Naive thymus-derived CD8-positive, alpha-beta T cell (primary cell): Measurements from ENCODE around the gene WDTC1. TPM values are rescaled to one million over a fixed set of nuclear protein-coding genes. Genes with fewer than 3 reads are reported as not detected.
A peak's percentile ranks its signal among the peaks of the same experiment; 100 is the strongest.
"Not testable (repeated sequence)": the region's sequence is repeated elsewhere in the genome, so short reads cannot be mapped to it uniquely, and the experiment has no call there.

Source experiments
- ATAC-seq, 2 donors: fragments of 150-1000 bp; cut with Tn5 transposase in 1 of 2; sonication (Bioruptor Pico), chemical (Tn5 transposase) in 1 of 2; 1 replicate in 1 of 2; 2 replicates in 1 of 2; pipeline ENCODE4 v1.10.0; 2021; ENCODE audit warnings: mild to moderate bottlenecking in 2 of 2, moderate library complexity in 2 of 2
- POLR2A ChIA-PET: fragments of 350-600 bp; sonication (Branson Sonifier 250); formaldehyde crosslinking; loops from one replicate; lab custom pipeline; 2021; ENCODE audit warnings: antibody characterized with exemption; lab: Charles Lee
- DNase-seq, 10 donors: peaks; one replicate each; pipeline versions ENCODE4 v3.0.0 to v3.0.0-alpha.2; 2020 to 2022
- H3K27ac Mint-ChIP-seq, 10 donors: one replicate each; pipeline ENCODE4 v1.8.0; 2020 to 2022; ENCODE audit warnings: mild to moderate bottlenecking in 10 of 10, mixed read lengths in 10 of 10, moderate library complexity in 4 of 10, inconsistent platforms in 1 of 10
- H3K27me3 Mint-ChIP-seq, 5 donors: one replicate each; pipeline ENCODE4 v1.8.0; 2021 to 2022; ENCODE audit warnings: mixed read lengths in 5 of 5
- H3K36me3 Mint-ChIP-seq, 3 donors: one replicate each; pipeline ENCODE4 v1.8.0; 2020 to 2022; ENCODE audit warnings: mixed read lengths in 3 of 3, mild to moderate bottlenecking in 2 of 3, inconsistent platforms in 1 of 3
- H3K4me1 Mint-ChIP-seq, 4 donors: one replicate each; pipeline ENCODE4 v1.8.0; 2021 to 2022; ENCODE audit warnings: mixed read lengths in 4 of 4
- H3K4me3 Mint-ChIP-seq, 10 donors: one replicate each; pipeline ENCODE4 v1.8.0; 2020 to 2022; ENCODE audit warnings: mild to moderate bottlenecking in 10 of 10, mixed read lengths in 10 of 10, moderate library complexity in 6 of 10, inconsistent platforms in 1 of 10
- H3K9me3 Mint-ChIP-seq, 9 donors: one replicate each; pipeline ENCODE4 v1.8.0; 2020 to 2022; ENCODE audit warnings: mixed read lengths in 9 of 9, mild to moderate bottlenecking in 3 of 9, inconsistent platforms in 1 of 9, moderate library complexity in 1 of 9
- polyA plus RNA-seq, 3 donors: library from polyadenylated mRNA; unstranded; fragments of 300-500 nt; fragmentation: Illumina TruSeq; gene quantifications; one replicate each; pipeline ENCODE4 v1.2.3, GENCODE V29; 2021
- total RNA-seq, 8 experiments: library from RNA in 2 of 8; stranded (reverse) in 2 of 8; gene quantifications; one replicate each; pipeline ENCODE4 v1.2.3 and lab custom pipeline; 2021 to 2026

The WDTC1 gene
- total and polyA plus RNA-seq, 5 experiments from 2014 or later = 4.0 to 58.2 (median 5.8) TPM

DNA sequence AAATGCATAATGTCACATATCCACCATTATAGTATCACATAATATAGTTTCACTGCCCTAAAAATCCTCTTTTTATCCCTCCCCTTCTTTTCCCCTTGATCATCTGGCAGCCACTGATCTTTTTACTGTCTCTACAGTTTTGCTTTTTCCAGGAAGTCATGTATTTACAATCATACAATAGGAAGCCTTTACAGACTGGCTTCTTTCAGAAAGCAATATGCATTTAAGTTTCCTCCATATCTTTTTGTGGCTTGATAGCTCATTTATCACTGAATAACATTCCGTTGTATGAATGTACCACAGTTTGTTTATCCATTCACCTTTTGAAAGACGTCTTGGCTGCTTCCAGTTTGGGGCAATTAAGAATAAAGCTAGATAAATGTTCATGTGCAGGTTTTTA, 14.3 kb upstream of the WDTC1 start:
- peaks cover 0 to 2% (median under 1%) of the 10 kb centered on the region in 4 donors for H3K4me1 Mint-ChIP-seq
- no peak overlapping the region for H3K4me3 Mint-ChIP-seq
- H3K9me3 Mint-ChIP-seq = no peaks in the 10 kb centered on the region
- DNase-seq (no peak), ATAC-seq (no peak)
- POLR2A ChIA-PET = interaction anchor here (0.5 kb wide), 1 partner anchor 15 kb away, joined by 3 read pairs; no protein-coding TSS in a partner anchor
- no peaks in the 10 kb centered on the region for H3K27me3 Mint-ChIP-seq
- no peaks in the 10 kb centered on the region for H3K36me3 Mint-ChIP-seq
- H3K27ac Mint-ChIP-seq = no peak overlapping the region

DNA sequence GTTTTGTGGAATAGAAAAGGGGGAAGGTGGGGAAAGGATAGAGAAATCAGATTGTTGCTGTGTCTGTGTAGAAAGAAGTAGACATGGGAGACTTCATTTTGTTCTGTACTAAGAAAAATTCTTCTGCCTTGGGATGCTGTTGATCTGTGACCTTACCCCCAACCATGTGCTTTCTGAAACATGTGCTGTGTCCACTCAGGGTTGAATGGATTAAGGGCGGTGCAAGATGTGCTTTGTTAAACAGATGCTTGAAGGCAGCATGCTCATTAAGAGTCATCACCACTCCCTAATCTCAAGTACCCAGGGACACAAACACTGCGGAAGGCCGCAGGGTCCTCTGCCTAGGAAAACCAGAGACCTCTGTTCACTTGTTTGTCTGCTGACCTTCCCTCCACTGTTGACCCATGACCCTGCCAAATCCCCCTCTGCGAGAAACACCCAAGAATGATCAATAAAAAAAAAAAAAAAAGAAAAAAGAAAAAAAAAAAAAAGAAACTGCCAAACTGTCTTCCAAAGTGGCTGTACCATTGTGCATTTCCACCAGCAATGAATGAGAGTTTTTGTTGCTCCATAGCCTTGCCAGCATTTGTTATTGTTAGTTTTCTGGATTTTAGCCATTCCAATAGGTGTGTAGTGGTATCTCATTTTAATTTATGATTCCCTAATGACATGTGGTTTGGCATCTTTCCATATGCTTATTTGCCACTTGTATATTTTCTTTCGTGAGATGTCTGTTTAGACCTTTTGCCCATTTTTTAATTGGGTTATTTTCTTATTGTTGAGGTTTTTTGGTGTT, 13.5 kb upstream of the WDTC1 start:
- H3K36me3 Mint-ChIP-seq, ATAC-seq, H3K27ac Mint-ChIP-seq, H3K9me3 Mint-ChIP-seq, DNase-seq, H3K4me3 Mint-ChIP-seq, H3K27me3 Mint-ChIP-seq, H3K4me1 Mint-ChIP-seq, POLR2A ChIA-PET: not testable (repeated sequence)

DNA sequence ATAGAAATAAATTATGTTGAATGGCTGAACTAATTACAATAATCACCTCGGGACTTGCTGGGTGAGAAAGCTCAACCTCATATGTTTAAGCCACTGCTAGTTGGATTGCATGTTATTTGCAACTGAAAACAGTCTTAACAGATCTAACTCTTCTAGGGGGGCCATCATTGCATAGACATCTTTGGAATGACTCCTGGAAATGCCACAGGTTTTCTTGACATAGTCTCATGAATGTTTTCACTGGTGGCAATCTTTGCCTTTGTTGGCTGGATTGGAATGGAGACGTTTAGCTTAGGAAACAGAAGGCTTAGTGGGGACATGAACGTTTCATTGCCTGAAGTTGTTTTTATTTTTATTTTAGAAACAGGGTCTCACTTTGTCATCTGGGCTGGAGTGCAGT, 8.8 kb upstream of the WDTC1 start:
- POLR2A ChIA-PET = no interaction called here
- H3K9me3 Mint-ChIP-seq = no peaks in the 10 kb centered on the region
- H3K27me3 Mint-ChIP-seq = no peaks in the 10 kb centered on the region
- no peak overlapping the region for H3K27ac Mint-ChIP-seq
- H3K4me3 Mint-ChIP-seq = no peak overlapping the region
- no peaks in the 10 kb centered on the region for H3K36me3 Mint-ChIP-seq
- no peaks in the 10 kb centered on the region for H3K4me1 Mint-ChIP-seq
- DNase-seq = no peak
- ATAC-seq = no peak

DNA sequence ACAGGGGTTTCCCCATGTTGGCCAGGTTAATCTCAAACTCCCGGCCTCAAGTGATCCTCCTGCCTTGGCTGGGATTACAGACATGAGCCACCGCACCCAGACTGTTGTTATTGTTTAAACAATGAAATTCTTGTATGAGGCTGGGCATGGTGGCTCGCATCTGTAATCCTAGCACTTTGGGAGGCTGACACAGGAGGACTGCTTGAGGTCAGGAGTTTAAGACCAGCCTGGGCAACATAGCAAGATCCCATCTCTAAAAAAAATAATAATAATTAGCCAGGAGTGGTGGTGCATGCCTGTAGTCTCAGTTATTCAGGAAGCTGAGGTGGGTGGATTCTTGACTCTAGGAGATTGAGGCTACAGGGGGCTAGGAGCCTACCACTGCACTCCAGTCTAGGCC, 6.7 kb upstream of the WDTC1 start:
- POLR2A ChIA-PET = no interaction called here
- ATAC-seq (no peak), DNase-seq (no peak)
- H3K36me3 Mint-ChIP-seq = no peaks in the 10 kb centered on the region
- no peak overlapping the region for H3K4me3 Mint-ChIP-seq
- no peaks in the 10 kb centered on the region for H3K9me3 Mint-ChIP-seq
- no peaks in the 10 kb centered on the region for H3K4me1 Mint-ChIP-seq
- no peaks in the 10 kb centered on the region for H3K27me3 Mint-ChIP-seq
- peak overlapping the region in 1 of 10 donors; percentile 27 for H3K27ac Mint-ChIP-seq

DNA sequence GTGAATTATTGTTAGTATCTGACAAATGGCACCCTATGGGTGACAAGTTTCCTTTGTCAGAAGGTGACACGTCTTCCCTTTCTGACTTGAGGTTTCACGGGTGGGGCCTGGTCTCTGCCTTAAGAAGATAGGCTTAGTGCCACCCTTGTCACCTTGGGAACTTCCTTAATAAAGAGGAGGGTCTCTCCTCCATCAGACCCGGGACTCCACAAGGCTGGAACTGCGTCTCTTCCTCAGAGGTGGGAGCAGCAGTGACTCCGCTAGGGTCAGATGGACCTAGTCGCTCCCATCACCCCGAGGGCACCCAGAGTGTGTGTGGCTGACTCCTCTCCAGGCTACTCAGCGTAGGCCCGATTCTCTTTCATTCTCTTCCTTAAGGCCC, 774 bp upstream of the WDTC1 start:
- POLR2A ChIA-PET = interaction anchor here (0.6 to 1.2 kb wide), 6 partner anchors 11 to 1094 kb away, joined by 3 to 6 read pairs (median 4); partner anchors contain the start of gene WASF2
- Mint-ChIP-seq H3K9me3 (peaks cover 0 to 1% (median 0%) of the 10 kb centered on the region in 9 donors), H3K4me3 (peak overlapping the region; percentile 89 to 99 (median 96)), H3K27ac (peak overlapping the region; percentile 74 to 98 (median 95)), H3K27me3 (no peaks in the 10 kb centered on the region), H3K4me1 (peaks cover 30 to 38% (median 35%) of the 10 kb centered on the region in 4 donors), H3K36me3 (peaks cover 0 to 5% (median 0%) of the 10 kb centered on the region in 3 donors)
- DNase-seq (peak in 4 of 10 donors; percentile 2 to 62 (median 38)), ATAC-seq (peak in 1 of 2 donors; percentile 12)

DNA sequence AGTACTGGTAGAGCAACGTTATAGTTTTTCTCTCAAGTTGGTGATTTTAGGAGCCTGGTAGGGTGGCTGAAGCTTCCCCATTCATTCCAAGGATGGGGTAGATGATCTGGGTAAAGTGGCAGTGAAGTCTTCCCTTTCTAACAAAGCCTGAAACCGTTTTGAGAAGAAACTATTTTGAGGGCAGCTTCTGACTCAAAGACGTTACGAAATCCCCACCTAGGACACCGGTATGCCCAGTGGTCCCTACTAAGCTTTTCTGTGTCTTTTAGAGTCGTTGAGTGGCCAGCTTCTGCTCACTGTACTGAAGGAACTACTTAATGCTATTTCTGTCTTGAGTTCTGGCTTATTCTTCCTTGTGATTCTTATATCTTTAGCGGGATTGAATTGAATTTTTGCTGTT, 1.4 kb downstream of the WDTC1 start:
- no peak for DNase-seq
- Mint-ChIP-seq H3K27ac (peak overlapping the region; percentile 80 to 98 (median 94)), H3K4me1 (peaks cover 30 to 40% (median 36%) of the 10 kb centered on the region in 4 donors), H3K9me3 (peaks cover 0 to 1% (median 0%) of the 10 kb centered on the region in 9 donors), H3K27me3 (no peaks in the 10 kb centered on the region), H3K4me3 (peak overlapping the region; percentile 89 to 100 (median 96)), H3K36me3 (peaks cover 0 to 5% (median 2%) of the 10 kb centered on the region in 3 donors)
- ATAC-seq = no peak
- POLR2A ChIA-PET = interaction anchor here (0.5 to 1.0 kb wide), 3 partner anchors 121 to 931 kb away, joined by 4 to 5 read pairs (median 4); no protein-coding TSS in a partner anchor

DNA sequence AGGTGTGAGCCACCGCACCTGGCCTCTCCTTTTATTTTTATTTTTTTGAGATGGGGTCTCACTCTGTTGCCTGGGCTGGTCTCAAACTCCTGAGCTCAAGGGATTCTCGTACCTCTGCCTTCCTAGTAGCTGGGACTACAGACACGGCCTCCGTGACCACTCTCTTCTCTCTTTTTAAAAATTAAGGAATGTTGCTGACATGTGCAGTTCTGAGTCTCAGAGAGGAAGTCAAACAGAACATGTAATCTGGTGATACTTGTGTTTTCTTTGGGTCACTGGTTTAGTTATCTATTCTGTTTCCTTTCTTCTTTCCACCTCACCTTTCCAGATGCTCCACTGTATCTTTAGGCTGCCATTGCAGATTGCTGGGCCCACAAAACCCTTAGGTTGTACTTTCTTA, 2.7 kb downstream of the WDTC1 start:
- Mint-ChIP-seq H3K36me3 (peaks cover 0 to 5% (median 2%) of the 10 kb centered on the region in 3 donors), H3K27ac (peak overlapping the region in 4 of 10 donors; percentile 43 to 66 (median 50)), H3K27me3 (no peaks in the 10 kb centered on the region), H3K4me3 (peak overlapping the region in 7 of 10 donors; percentile 11 to 36 (median 32)), H3K4me1 (peaks cover 30 to 49% (median 41%) of the 10 kb centered on the region in 4 donors), H3K9me3 (peaks cover 0 to 1% (median 0%) of the 10 kb centered on the region in 9 donors)
- ATAC-seq (no peak), DNase-seq (no peak)
- POLR2A ChIA-PET = interaction anchor here (0.7 kb wide), 1 partner anchor 162 kb away, joined by 3 read pairs; no protein-coding TSS in a partner anchor

DNA sequence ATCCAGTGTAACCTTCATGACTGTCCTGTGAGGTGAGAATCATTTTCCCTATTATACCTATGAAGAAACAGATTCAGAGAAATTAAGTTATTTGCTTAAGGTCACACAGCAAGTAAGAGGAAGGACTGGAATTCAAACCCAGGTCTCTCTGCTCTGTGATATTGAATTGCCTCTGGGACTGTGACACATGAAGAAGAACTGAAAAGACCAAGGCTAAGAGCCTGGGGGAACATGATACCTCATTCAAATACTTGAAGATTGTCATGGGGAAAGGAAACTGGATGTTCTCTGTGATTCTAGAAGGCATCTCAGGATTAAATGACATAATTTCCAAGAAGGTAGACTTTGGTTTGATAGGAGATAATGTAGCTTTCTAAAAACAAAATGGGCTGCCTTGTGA, 3.6 kb downstream of the WDTC1 start:
- no peaks in the 10 kb centered on the region for H3K27me3 Mint-ChIP-seq
- peak overlapping the region in 4 of 10 donors; percentile 8 to 49 (median 24) for H3K27ac Mint-ChIP-seq
- peak overlapping the region in 1 of 10 donors; percentile 1 for H3K4me3 Mint-ChIP-seq
- DNase-seq (no peak), ATAC-seq (no peak)
- H3K4me1 Mint-ChIP-seq = peaks cover 30 to 49% (median 40%) of the 10 kb centered on the region in 4 donors
- POLR2A ChIA-PET = interaction anchor here (0.7 kb wide), 1 partner anchor 163 kb away, joined by 3 read pairs; no protein-coding TSS in a partner anchor
- peaks cover 0 to 5% (median 2%) of the 10 kb centered on the region in 3 donors for H3K36me3 Mint-ChIP-seq
- H3K9me3 Mint-ChIP-seq = peaks cover 0 to 1% (median 0%) of the 10 kb centered on the region in 9 donors

DNA sequence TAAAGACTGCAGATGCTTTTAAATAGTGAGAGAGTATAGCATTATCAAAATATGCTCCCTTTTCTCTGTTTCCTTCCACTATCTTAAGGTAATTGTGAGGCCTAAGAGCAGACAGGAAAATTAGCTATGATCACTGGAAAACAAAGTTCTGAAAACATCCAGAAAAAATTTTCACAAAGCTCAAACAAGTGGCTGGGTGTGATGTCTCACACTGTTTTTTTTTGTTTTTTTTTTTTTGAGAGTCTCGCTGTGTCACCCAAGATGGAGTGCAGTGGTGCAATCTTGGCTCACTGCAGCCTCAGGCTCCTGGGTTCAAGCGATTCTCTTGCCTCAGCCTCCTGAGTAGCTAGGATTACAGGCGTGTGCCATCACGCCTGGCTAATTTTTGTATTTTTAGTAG, 7.2 kb downstream of the WDTC1 start:
- DNase-seq = no peak
- POLR2A ChIA-PET = interaction anchor here (0.7 kb wide), 1 partner anchor 52 kb away, joined by 4 read pairs; no protein-coding TSS in a partner anchor
- no peaks in the 10 kb centered on the region for H3K27me3 Mint-ChIP-seq
- peaks cover 0 to 22% (median 0%) of the 10 kb centered on the region in 3 donors for H3K36me3 Mint-ChIP-seq
- H3K4me3 Mint-ChIP-seq = no peak overlapping the region
- peaks cover 6 to 30% (median 16%) of the 10 kb centered on the region in 4 donors for H3K4me1 Mint-ChIP-seq
- no peak for ATAC-seq
- peak overlapping the region in 4 of 10 donors; percentile 13 to 33 (median 16) for H3K27ac Mint-ChIP-seq
- no peaks in the 10 kb centered on the region for H3K9me3 Mint-ChIP-seq

DNA sequence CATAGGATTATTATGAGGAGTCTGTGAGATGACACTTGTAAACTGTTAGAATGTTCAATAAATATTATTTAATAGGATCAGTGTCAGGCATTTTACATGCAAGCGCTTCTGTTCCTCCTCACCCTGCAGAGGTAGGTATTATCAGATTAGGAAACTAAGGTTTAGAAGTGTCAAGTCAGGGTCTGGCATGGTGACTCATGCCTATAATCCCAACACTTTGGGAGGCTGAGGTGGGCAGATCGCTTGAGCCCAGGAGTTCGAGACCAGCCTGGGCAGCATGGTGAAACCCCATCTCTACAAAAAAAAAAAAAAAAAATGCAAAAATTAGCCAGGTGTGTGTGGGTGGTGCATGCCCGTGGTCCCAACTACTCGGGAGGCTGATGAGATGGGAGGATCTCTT, 9.2 kb downstream of the WDTC1 start:
- ATAC-seq, H3K27me3 Mint-ChIP-seq, H3K4me3 Mint-ChIP-seq, H3K9me3 Mint-ChIP-seq, DNase-seq: not testable (repeated sequence)
- Mint-ChIP-seq H3K4me1 (peaks cover 0 to 23% (median 11%) of the 10 kb centered on the region in 4 donors), H3K36me3 (peaks cover 0 to 35% (median 5%) of the 10 kb centered on the region in 3 donors), H3K27ac (peak overlapping the region in 1 of 10 donors; percentile 9)
- POLR2A ChIA-PET = interaction anchor here (1.1 kb wide), 1 partner anchor 10 kb away, joined by 3 read pairs; no protein-coding TSS in a partner anchor

DNA sequence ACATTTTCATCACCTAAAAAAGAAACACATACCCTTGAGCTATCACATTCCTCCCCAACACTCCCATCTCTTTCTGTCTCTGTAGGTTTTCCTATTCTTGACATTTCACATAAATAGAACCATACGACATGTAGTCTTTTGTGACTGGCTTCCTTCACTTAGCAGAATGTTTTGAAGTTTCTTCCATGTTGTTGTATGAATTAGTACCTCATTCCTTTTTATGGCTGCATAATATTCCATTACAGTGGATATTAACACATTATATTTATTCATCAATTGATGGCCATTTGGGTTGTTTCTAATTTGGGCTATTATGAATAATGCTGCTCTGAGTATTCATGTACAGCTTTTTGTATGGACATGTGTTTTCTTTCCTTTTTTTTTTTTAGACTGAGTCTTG, 11.8 kb downstream of the WDTC1 start:
- POLR2A ChIA-PET = interaction anchor here (0.5 kb wide), 1 partner anchor 1027 kb away, joined by 4 read pairs; no protein-coding TSS in a partner anchor

DNA sequence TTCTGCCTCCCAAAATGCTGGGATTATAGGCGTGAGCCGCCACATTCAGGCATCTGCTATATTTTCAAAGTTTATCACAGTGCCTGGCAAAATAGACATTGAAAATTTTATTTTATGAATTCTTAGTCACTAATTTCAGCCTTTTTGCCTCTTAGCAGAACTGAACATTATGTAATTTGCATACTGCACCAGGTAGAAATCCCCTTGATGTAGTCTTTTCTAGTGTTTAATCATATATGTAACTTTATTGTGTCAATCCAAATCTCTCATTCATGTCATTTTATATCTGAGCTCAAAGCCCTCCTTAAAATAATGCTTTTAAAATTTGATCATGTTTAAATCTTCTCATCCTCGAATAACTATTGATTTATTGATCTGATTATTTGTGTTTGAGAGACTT, 19.2 kb downstream of the WDTC1 start:
- POLR2A ChIA-PET = no interaction called here
- H3K4me1 Mint-ChIP-seq = peaks cover 15 to 77% (median 55%) of the 10 kb centered on the region in 4 donors

More for the DNA sequence above, 11.8 kb downstream of the WDTC1 start:
- H3K9me3 Mint-ChIP-seq = no peaks in the 10 kb centered on the region
- peaks cover 0 to 33% (median 5%) of the 10 kb centered on the region in 3 donors for H3K36me3 Mint-ChIP-seq
- no peak overlapping the region for H3K27ac Mint-ChIP-seq
- DNase-seq (no peak), ATAC-seq (no peak)
- peaks cover under 1 to 30% (median 11%) of the 10 kb centered on the region in 4 donors for H3K4me1 Mint-ChIP-seq
- no peaks in the 10 kb centered on the region for H3K27me3 Mint-ChIP-seq
- H3K4me3 Mint-ChIP-seq = no peak overlapping the region

More for the DNA sequence above, 19.2 kb downstream of the WDTC1 start:
- Mint-ChIP-seq H3K27ac (peak overlapping the region; percentile 53 to 98 (median 76)), H3K4me3 (peak overlapping the region; percentile 24 to 86 (median 58)), H3K36me3 (peaks cover 0 to 5% (median 0%) of the 10 kb centered on the region in 3 donors), H3K27me3 (no peaks in the 10 kb centered on the region), H3K9me3 (no peaks in the 10 kb centered on the region)
- ATAC-seq = no peak
- no peak for DNase-seq
